ENCODE measurements around the gene PACSIN1.
A peak's percentile ranks its signal among the peaks of the same experiment; 100 is the strongest.
"Not testable (repeated sequence)": the region's sequence is repeated elsewhere in the genome, so short reads cannot be mapped to it uniquely, and the experiment has no call there.

The PACSIN1 gene

GRCh38 chr6:34484899-34485298 lies 19.0 kb downstream of the PACSIN1 start:
- peak; percentile 68 to 77 for DNase-seq (ENCODE audit: low read depth in 2 of 2)

GRCh38 chr6:34485321-34486060 lies 19.6 kb downstream of the PACSIN1 start:
- no peak for DNase-seq (ENCODE audit: low read depth in 2 of 2)

- no peak for DNase-seq (ENCODE audit: low read depth in 2 of 2)
Measured at GRCh38 chr6:34486106-34486740, 20.3 kb downstream of the PACSIN1 start.

- not testable (repeated sequence) for DNase-seq (ENCODE audit: low read depth in 2 of 2)
Measured at GRCh38 chr6:34486886-34487285, 21.0 kb downstream of the PACSIN1 start.

DNA sequence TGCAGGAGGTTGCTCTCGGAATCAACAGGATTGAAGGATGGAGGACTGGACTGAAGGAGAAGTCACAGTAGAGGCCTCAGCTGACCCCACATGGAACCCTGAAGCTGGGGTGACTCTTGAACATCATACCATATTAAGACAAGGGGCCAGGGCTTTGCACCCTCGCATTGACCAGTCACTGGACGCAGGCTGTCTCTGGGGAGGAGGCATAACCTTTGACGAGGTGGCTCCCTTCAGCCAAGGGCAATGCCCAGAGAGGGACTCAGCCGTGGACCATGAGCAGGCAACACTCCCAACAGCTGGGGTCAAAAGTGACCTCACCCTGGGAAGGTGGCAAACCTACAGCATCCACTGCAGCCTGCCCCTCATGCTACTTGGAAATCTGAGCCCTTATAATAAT lies 21.7 kb downstream of the PACSIN1 start:
- no peak for DNase-seq (ENCODE audit: low read depth in 2 of 2)

GRCh38 chr6:34489207-34489805 lies 23.4 kb downstream of the PACSIN1 start:
- no peak for DNase-seq (ENCODE audit: low read depth in 2 of 2)

- no peak for DNase-seq (ENCODE audit: low read depth in 2 of 2)
Measured at GRCh38 chr6:34490390-34491090, 24.7 kb downstream of the PACSIN1 start.

DNA sequence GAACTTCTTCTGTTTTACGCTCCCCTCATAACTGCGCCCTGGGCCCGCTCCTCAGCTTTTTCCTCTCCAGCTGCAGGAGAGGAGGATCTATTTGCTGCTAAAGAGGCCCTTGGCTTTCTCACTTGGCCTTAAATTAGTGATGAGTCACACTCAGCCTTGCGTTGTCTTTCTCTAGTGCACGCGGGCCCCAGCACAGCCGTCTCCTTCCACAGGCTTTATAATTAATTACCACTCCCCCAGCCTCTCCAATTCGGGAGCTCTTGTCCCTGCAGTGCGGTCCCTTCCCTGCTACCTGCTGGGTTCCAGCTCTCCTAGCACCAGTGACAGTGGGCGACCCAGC lies 25.2 kb downstream of the PACSIN1 start:
- no peak for DNase-seq (ENCODE audit: low read depth in 2 of 2)

GRCh38 chr6:34493344-34493743 lies 27.5 kb downstream of the PACSIN1 start:
- DNase-seq (ENCODE audit: low read depth in 2 of 2) = no peak

- DNase-seq (ENCODE audit: low read depth in 2 of 2) = no peak
Measured at GRCh38 chr6:34494973-34495372, 29.1 kb downstream of the PACSIN1 start.

GRCh38 chr6:34496103-34496685 lies 30.3 kb downstream of the PACSIN1 start:
- DNase-seq (ENCODE audit: low read depth in 2 of 2) = no peak

- no peak for DNase-seq (ENCODE audit: low read depth in 2 of 2)
Measured at GRCh38 chr6:34497411-34497810, 31.5 kb downstream of the PACSIN1 start.

DNA sequence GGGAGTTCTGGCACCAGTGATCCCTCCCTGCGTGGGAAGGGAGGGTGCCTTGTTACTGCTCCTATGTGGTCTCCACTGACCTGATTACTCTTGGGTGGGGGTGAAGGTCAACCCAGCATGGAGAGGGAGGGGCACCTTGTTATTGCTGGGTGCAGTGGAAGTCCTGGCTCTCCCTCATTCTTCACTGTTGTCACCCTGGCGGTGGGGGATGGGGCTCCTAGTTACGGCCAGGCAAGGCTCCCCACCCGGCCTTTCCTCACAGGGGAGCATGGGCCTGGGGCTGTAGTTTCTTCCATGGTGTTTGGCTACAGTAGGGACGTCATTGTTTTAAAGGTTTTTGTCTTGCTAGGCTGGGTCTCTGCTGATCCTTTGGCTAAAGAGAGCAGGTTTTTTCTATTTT lies 40.8 kb downstream of the PACSIN1 start:
- DNase-seq (ENCODE audit: low read depth in 2 of 2) = no peak

GRCh38 chr6:34508425-34508824 lies 42.5 kb downstream of the PACSIN1 start:
- DNase-seq (ENCODE audit: low read depth in 2 of 2) = no peak

DNA sequence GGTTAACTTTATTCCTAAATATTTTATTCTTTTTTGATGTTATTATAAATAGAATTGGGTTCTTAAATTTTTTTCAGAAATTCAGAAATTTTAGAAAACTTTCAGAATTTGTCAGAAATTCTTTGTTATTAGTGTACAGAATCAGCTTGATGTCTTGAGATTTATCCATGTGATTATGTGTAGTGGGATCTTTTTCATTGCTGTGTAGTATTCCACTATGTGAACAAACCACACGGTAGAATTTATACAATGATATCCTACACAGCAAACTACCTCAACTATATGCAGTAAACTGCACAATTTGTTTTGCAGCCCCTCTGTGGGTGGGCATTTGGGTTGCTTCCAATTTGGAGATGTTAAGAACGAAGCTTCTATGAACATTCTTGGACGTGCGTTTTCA lies 43.9 kb downstream of the PACSIN1 start:
- no peak for DNase-seq (ENCODE audit: low read depth in 2 of 2)

DNA sequence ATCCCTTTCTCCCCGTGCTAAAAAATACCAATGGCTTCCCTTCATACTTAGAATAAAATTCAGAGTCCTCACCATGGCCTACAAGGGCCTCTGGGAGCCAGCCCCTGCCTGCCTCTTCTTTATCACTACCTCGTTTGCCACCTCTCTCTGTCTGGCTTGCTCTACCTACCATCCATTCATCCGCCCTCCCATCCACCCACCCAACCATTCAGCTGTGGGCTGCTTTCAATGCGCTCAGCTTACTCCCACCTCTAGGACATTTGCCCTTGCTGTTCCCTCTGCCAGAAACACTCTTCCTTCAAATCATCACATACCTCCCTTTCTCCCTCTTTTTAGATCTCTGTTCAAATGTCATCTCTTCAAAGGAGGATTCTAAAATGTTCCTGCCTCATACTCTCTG lies 44.4 kb downstream of the PACSIN1 start:
- no peak for DNase-seq (ENCODE audit: low read depth in 2 of 2)

DNA sequence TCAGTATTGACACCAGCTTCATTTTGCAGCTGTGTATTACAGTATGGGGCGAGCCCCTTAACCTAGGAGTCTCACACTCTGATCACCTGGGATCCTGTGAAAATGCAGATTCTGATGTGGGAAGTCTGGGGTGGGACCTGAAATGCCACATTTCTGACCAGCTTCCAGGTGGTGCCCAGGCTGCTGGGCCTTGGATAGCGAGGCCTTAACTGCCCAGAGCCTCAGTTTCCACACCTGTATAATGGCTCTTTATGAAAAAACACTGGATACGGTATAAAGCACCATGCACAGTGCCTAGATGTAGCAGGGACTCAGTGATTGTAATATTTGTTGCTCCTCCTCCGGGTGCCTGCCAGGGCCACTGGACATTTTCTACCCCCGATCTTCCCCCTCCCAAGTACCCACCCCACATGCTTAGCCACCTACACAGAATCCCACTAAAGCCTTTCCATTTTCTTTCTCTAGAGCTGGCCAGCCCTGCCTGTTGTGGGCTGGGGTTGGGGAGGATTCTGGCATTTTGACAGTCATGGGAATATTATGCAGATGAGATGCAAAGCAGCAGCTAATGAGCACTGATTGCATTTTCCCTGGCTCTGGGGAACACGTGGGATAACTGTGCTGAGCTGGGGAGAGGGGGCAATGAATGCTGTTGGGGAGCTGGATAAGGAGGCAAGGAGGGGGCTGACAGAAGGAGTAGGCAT lies 45.5 kb downstream of the PACSIN1 start:
- no peak for DNase-seq (ENCODE audit: low read depth in 2 of 2)

DNA sequence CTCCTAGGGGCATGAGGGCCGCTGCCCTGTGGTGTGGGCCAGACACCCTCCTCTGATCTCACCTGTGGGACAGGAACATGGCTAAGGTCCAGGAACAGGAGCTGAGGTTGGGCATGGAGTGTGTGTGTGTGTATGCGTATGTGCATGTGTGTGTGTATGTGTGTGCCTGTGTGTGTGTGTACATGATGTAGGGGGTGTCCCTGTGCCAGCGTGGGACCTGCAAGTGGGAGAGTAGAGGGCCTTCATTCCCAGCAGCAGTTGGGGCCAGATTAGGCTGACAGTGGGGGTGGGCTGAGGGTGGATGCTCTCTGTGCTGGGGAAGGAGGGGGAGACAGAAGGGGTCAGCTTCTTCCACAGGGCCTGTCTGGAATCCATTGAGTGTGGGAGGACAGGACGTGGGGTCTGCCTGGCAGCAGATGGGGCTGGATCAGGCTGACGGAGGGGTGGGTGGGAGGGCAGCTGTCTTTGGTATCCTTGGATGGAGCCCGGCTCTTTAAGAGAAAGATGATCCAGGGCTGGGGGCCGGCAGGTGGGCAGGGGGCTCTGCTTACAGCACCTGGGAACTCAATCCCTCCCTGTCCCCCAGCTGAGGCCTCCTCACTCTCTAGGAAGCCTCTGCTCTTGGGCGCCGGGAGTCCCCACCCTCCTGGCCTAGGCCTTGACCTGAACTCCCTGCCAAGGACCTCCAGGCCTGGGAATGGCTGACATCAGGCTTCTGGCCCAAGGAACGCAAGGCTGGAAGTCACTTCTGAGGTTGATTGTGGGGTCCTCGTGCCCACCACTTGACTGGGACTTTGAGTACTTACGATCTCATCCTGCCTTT lies 46.2 kb downstream of the PACSIN1 start:
- no peak for DNase-seq (ENCODE audit: low read depth in 2 of 2)

DNA sequence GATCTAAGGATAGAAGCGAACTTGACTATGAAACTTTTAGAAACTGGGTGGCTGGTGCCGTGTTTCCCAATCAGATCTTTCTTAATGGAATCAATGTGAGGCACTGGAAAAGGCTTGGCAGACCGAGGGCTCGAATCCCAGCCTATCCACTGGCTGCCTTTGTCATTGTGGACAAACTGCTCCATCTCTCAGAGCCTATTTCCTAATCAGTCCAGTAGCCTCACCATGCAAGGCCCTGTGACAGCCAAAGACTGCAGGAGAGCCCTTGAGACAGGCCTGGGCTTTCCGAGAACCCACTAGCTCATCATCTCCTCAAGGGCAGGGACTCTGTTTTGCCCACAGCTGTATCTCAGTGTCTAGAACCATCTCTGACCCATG lies 46.9 kb downstream of the PACSIN1 start:
- DNase-seq (ENCODE audit: low read depth in 2 of 2) = no peak

GRCh38 chr6:34513646-34514045 lies 47.8 kb downstream of the PACSIN1 start:
- no peak for DNase-seq (ENCODE audit: low read depth in 2 of 2)

- no peak for DNase-seq (ENCODE audit: low read depth in 2 of 2)
Measured at GRCh38 chr6:34514112-34514511, 48.2 kb downstream of the PACSIN1 start.
